Measurements from ENCODE around the gene S100A8.
"Not testable (repeated sequence)": the region's sequence is repeated elsewhere in the genome, so short reads cannot be mapped to it uniquely, and the experiment has no call there.

The S100A8 gene

DNA sequence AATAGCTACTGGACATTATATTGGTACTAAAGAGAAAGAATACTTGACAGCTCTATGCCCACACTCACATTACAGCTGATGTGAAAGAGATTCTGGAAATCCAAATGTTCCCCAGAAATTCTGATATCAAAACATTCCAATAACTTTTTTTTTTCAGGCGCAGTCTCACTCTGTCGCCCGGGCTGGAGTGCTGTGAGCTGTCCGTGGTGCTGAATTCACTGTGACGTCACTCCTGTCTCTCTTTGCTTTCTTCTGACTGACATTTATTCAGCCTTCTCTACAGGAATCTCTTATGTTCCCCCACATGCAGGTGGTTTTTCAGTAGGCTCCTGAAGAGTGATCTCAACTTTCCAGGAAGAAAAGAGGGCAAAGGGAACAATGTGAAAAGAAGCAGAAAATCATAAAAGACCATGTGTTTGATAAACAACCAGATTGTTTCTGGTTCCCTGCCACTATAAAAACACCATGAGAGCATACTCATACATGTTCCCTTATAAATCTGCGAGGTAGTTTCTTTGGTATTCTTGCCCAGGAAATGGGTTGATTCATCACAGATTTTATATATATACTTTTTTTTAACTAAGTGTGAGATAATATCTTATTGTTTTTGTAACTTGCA lies 31.7 kb upstream of the S100A8 start:
- Histone ChIP-seq H3K4me3 (ENCODE audit: low read depth, low read length) (no peak overlapping the region), H3K27me3 (replicated peaks) (no peaks in the 10 kb centered on the region), H3K36me3 (replicated peaks) (no peaks in the 10 kb centered on the region), H3K27ac (no peak overlapping the region)
- in situ Hi-C loops (cut with HindIII; ENCODE audit: low pct_ligation_motif_present, low sequenced_read_pairs): no loop called here
- DNase-seq: peak; percentile 59
- no peak for TF ChIP-seq CTCF (IDR thresholded peaks at IDR 0.05; ENCODE audit: low read depth, low read length, missing control alignments)

- no peak overlapping the region for H3K4me3 ChIP-seq (ENCODE audit: low read depth, low read length)
- DNase-seq: no peak
- in situ Hi-C loops (cut with HindIII; ENCODE audit: low pct_ligation_motif_present, low sequenced_read_pairs): no loop called here
- no peaks in the 10 kb centered on the region for H3K36me3 ChIP-seq (replicated peaks)
- no peaks in the 10 kb centered on the region for H3K27me3 ChIP-seq (replicated peaks)
- TF ChIP-seq CTCF (IDR thresholded peaks at IDR 0.05; ENCODE audit: low read depth, low read length, missing control alignments): no peak
- H3K27ac ChIP-seq: no peak overlapping the region
Observed at GRCh38 chr1:153420306-153420705, 29.4 kb upstream of the S100A8 start.

DNA sequence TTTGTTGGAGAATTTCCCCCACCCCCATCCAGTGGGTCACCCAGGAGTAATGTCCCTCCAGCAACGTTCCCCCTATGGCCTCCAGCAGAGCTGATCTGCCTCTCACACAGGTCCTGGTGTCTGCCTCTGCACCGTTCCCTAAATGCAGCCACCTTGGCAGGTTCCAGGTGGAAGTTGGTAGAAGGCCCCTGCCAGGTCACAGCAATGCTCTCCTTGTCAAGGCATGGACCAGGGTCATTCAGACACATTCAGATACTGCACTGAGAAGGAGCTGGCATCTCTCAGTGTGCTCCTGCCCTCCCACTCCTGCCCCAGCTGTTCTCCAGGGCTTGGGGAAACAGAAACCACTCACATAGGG lies 28.5 kb upstream of the S100A8 start:
- in situ Hi-C loops (cut with HindIII; ENCODE audit: low pct_ligation_motif_present, low sequenced_read_pairs); H3K36me3 ChIP-seq (replicated peaks); H3K27ac ChIP-seq; H3K4me3 ChIP-seq (ENCODE audit: low read depth, low read length); H3K27me3 ChIP-seq (replicated peaks); DNase-seq: not testable (repeated sequence)

- in situ Hi-C loops (cut with HindIII; ENCODE audit: low pct_ligation_motif_present, low sequenced_read_pairs): not testable (repeated sequence)
Observed at GRCh38 chr1:153418758-153419435, 28.0 kb upstream of the S100A8 start.

DNA sequence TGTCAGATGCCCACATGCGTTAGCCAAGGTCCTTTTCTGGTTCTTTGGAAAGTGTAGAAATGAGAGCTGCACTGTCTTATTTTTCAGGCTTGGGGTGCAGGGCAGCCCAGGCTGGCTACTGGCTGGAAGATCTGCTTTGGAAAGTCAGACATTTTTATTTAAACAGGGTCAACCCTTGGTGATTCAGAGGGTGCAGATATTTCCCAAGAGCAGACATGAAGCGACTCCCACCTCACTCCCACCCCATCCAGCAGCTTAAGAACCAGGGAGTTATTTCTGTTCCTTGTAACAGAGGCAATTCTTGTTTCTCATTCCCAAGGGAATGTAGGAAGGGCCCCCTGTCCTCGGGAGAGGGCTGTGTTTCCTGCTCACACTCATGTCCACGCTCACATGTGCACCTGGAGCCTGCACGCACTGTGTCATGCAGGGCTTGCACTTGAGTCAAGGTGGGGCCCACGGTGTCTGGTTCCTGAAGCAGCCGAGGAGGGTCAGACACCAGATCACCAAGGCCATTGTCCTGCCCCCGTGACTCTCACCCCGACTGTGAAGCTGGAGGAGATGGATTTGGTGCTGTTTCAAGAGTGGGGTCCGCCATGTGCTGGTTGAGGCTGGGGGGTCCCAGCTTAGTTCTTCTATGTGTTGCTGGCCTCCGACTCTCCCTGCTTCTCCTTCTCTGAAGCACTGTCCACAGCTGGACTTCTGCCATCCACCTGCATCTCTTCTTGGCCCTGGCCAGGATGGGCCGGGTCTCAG lies 26.4 kb upstream of the S100A8 start:
- H3K4me3 ChIP-seq (ENCODE audit: low read depth, low read length): no peak overlapping the region
- no peaks in the 10 kb centered on the region for H3K36me3 ChIP-seq (replicated peaks)
- H3K27ac ChIP-seq: no peak overlapping the region
- no peak for TF ChIP-seq CTCF (IDR thresholded peaks at IDR 0.05; ENCODE audit: low read depth, low read length, missing control alignments)
- no peak for DNase-seq
- in situ Hi-C loops (cut with HindIII; ENCODE audit: low pct_ligation_motif_present, low sequenced_read_pairs): no loop called here
- no peaks in the 10 kb centered on the region for H3K27me3 ChIP-seq (replicated peaks)

More at GRCh38 chr1:153418758-153419435, 28.0 kb upstream of the S100A8 start:
- H3K36me3 ChIP-seq (replicated peaks); H3K4me3 ChIP-seq (ENCODE audit: low read depth, low read length); H3K27me3 ChIP-seq (replicated peaks); DNase-seq; H3K27ac ChIP-seq: not testable (repeated sequence)

DNA sequence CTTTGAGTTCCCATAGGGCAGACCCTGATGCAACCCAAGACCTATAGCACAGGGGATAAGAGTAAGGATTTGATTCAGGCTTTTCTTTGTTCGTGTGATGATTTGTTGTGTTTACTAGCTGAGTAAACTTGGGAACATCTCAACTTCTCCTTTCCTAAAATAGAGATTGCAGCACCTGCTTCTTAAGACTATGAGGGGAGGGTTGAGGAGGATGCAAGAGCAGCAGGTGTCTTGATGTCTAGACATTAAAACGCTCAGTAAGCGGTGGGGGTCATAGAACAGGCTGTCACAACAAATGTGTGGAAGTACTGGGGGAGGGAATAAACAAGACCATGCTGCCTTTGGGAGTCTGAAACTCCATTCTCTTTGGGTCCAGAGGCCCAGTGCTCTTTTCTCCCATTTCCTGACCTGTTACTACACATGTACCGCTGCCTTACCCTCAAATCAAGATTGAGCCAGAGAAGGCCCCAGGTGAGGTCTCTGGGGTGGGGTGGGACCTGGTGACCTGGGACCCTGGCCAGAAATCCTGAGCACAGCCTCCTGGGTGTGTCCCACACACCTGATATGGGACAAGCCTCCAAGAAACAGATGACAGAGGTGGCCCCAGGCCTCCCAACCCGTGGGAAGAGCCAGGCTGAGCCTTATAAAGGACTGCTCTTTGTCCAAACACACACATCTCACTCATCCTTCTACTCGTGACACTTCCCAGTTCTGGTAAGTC lies 25.1 kb upstream of the S100A8 start, which contains the start of gene S100A7A:
Gene S100A7A (plus strand): TSS at position 671 of the 721 bp plus-strand sequence. CDS start 1,563 bp downstream, outside the sequence.
- in situ Hi-C loops (cut with HindIII; ENCODE audit: low pct_ligation_motif_present, low sequenced_read_pairs): no loop called here
- Histone ChIP-seq H3K36me3 (replicated peaks) (no peaks in the 10 kb centered on the region), H3K27ac (no peak within 1 kb of the TSS), H3K27me3 (replicated peaks) (no peaks in the 10 kb centered on the region), H3K4me3 (ENCODE audit: low read depth, low read length) (no peak within 1 kb of the TSS)
- DNase-seq: no peak
- no peak for TF ChIP-seq CTCF (IDR thresholded peaks at IDR 0.05; ENCODE audit: low read depth, low read length, missing control alignments)

DNA sequence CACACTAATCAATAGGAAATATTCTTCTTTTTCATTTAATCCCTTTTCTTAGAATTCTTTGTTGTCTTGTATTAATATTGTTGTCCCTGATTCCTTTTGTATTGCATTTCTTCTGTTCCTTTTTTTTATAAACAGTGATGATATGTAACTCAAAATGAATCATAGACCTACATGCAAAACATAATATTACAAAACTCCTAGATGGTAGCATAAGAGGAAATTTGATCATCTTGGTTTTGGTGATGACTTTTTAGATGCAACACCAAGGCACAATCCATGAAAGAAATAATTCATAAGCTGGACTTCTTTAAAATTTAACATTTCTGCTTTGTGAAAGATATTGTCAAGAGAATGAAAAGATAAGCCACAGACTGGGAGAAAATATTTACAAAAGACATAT lies 23.1 kb upstream of the S100A8 start:
- H3K27me3 ChIP-seq (replicated peaks); in situ Hi-C loops (cut with HindIII; ENCODE audit: low pct_ligation_motif_present, low sequenced_read_pairs); H3K4me3 ChIP-seq (ENCODE audit: low read depth, low read length); DNase-seq; H3K27ac ChIP-seq; H3K36me3 ChIP-seq (replicated peaks): not testable (repeated sequence)

DNA sequence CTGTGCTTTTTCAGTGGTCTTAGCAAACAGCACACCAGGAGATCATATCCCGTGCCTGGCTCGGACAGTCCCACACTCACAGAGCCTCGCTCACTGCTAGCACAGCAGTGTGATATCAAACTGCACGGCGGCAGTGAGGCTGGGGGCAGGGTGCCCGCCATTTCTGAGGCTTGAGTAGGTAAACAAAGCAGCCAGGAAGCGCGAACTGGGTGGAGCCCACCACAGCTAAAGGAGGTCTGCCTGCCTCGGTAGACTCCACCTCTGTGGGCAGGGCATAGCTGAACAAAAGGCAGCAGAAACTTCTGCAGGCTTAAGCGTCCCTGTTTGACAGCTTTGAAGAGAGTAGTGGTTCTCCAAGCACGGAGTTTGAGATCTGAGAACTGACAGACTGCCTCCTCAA lies 16.4 kb upstream of the S100A8 start:
- H3K36me3 ChIP-seq (replicated peaks); H3K27ac ChIP-seq; in situ Hi-C loops (cut with HindIII; ENCODE audit: low pct_ligation_motif_present, low sequenced_read_pairs); H3K27me3 ChIP-seq (replicated peaks); DNase-seq; H3K4me3 ChIP-seq (ENCODE audit: low read depth, low read length): not testable (repeated sequence)

- H3K36me3 ChIP-seq (replicated peaks); in situ Hi-C loops (cut with HindIII; ENCODE audit: low pct_ligation_motif_present, low sequenced_read_pairs); DNase-seq; H3K27me3 ChIP-seq (replicated peaks); H3K4me3 ChIP-seq (ENCODE audit: low read depth, low read length); H3K27ac ChIP-seq: not testable (repeated sequence)
Observed at GRCh38 chr1:153405825-153406599, 15.1 kb upstream of the S100A8 start.
